Bladder microvascular endothelial cell (primary cell): ENCODE measurements around the gene FAM89B. TPM values are rescaled to one million over a fixed set of nuclear protein-coding genes. Genes with fewer than 3 reads are reported as not detected.

Experiments used
- total RNA-seq: library from RNA; depleted of rRNA; stranded (reverse); fragments of >200 nt; gene quantifications from 2 replicates; pipeline ENCODE4 v1.2.3, GENCODE V29; 2014

The FAM89B gene
- total RNA-seq, result 12.0 and 14.6 TPM in 2 replicates

GRCh38 chr11:65572356-65573051 lies at the start of gene FAM89B:
FAM89B (plus strand) TSS chr11:65572538; CDS start chr11:65572670, 132 bp downstream.

GRCh38 chr11:65524741-65525545 lies 47.4 kb upstream of the FAM89B start, which contains the start of gene SCYL1:
SCYL1 (plus strand) TSS chr11:65525083; CDS start chr11:65525154, 71 bp downstream.

GRCh38 chr11:65558002-65558929 lies 14.1 kb upstream of the FAM89B start, which contains the start of gene LTBP3:
LTBP3 (minus strand) TSS chr11:65558359; CDS start chr11:65557959, 400 bp downstream.

GRCh38 chr11:65569973-65570918 lies 2.1 kb upstream of the FAM89B start, which contains the start of gene ZNRD2:
ZNRD2 (plus strand) TSS chr11:65570477; CDS start chr11:65570492, 15 bp downstream.

GRCh38 chr11:65575568-65576231 lies 3.4 kb downstream of the FAM89B start, which contains the start of gene EHBP1L1:
EHBP1L1 (plus strand) TSS chr11:65576053; CDS start chr11:65576303, 250 bp downstream.

GRCh38 chr11:65595543-65596281 lies 23.4 kb downstream of the FAM89B start, which contains the start of gene KCNK7:
KCNK7 (minus strand) TSS chr11:65595800; CDS start chr11:65595772, 28 bp downstream.

GRCh38 chr11:65615229-65615949 lies 43.1 kb downstream of the FAM89B start, which contains the start of gene PCNX3:
PCNX3 (plus strand) TSS chr11:65615776; CDS start chr11:65616312, 536 bp downstream.

Other genes starting within 250 kb of the FAM89B start
- 22.0 and 32.5 TPM in 2 replicates for gene DPF2, start 238.7 kb upstream of the FAM89B start, total RNA-seq
- under 0.01 and 0.13 TPM in 2 replicates for gene TIGD3, start 217.8 kb upstream of the FAM89B start, total RNA-seq
- 0.81 and 2.8 TPM in 2 replicates for gene SLC25A45, start 189.9 kb upstream of the FAM89B start, total RNA-seq
- 53.9 and 70.9 TPM in 2 replicates for gene FRMD8, start 185.9 kb upstream of the FAM89B start, total RNA-seq
- 59.3 and 170 TPM in 2 replicates for gene NEAT1, start 149.7 kb upstream of the FAM89B start, total RNA-seq
- 3,635 and 7,050 TPM in 2 replicates for gene MALAT1, start 73.5 kb upstream of the FAM89B start, total RNA-seq
- gene SCYL1, start 47.5 kb upstream of the FAM89B start, total RNA-seq, result 49.2 and 56.6 TPM in 2 replicates
- gene LTBP3, start 14.2 kb upstream of the FAM89B start, total RNA-seq, result 17.5 and 79.4 TPM in 2 replicates
- 28.6 and 32.1 TPM in 2 replicates for gene ZNRD2, start 2.1 kb upstream of the FAM89B start, total RNA-seq
- 9.4 and 31.9 TPM in 2 replicates for gene EHBP1L1, start 3.5 kb downstream of the FAM89B start, total RNA-seq
- under 0.01 and 0.38 TPM in 2 replicates for gene KCNK7, start 23.3 kb downstream of the FAM89B start, total RNA-seq
- 78.5 and 130 TPM in 2 replicates for gene MAP3K11, start 41.7 kb downstream of the FAM89B start, total RNA-seq
- 10.0 and 25.1 TPM in 2 replicates for gene PCNX3, start 43.2 kb downstream of the FAM89B start, total RNA-seq
- 33.8 and 81.2 TPM in 2 replicates for gene SIPA1, start 65.6 kb downstream of the FAM89B start, total RNA-seq
- 13.0 and 26.4 TPM in 2 replicates for gene RELA, start 90.4 kb downstream of the FAM89B start, total RNA-seq
- 35.3 and 41.9 TPM in 2 replicates for gene KAT5, start 139.7 kb downstream of the FAM89B start, total RNA-seq
- 34.2 and 37.3 TPM in 2 replicates for gene RNASEH2C, start 148.3 kb downstream of the FAM89B start, total RNA-seq
- gene AP5B1, start 208.4 kb downstream of the FAM89B start, total RNA-seq, result 5.5 and 8.5 TPM in 2 replicates
- not detected in 2 replicates for gene OVOL1, start 214.5 kb downstream of the FAM89B start, total RNA-seq